AG09309 (cell line): ENCODE data around the gene CCDC73.

Experiments
- DNase-seq: peaks from one replicate; pipeline ENCODE4 v3.0.0-alpha.2; 2010; ENCODE audit warnings: low read depth
- H3K4me3 ChIP-seq: 2 replicates; pipeline ENCODE4 v1.5.1; 2011; ENCODE audit warnings: mild to moderate bottlenecking, low read depth, low read length, moderate library complexity; ENCODE audit not compliant: control insufficient read depth
- CTCF ChIP-seq: IDR thresholded peaks from 2 replicates; pipeline ENCODE4 v1.5.1; 2011; ENCODE audit warnings: mild to moderate bottlenecking, low read depth, low read length, inconsistent platforms; ENCODE audit not compliant: insufficient read depth, control insufficient read depth; ENCODE audit errors: missing control alignments

Gene CCDC73

GRCh38 chr11:32794439-32794838 is at the start of gene CCDC73:
CCDC73 (minus strand) TSS chr11:32794662; CDS start chr11:32760243, 34,419 bp downstream.
- no peak for TF ChIP-seq CTCF
- H3K4me3 ChIP-seq: no peak within 1 kb of the TSS
- DNase-seq: no peak

- no peak for TF ChIP-seq CTCF
- no peak overlapping the region for H3K4me3 ChIP-seq
- no peak for DNase-seq
Measured at GRCh38 chr11:32843544-32843943, 49.1 kb upstream of the CCDC73 start.

- no peak for DNase-seq
- no peak overlapping the region for H3K4me3 ChIP-seq
- no peak for TF ChIP-seq CTCF
Measured at GRCh38 chr11:32840587-32840986, 46.1 kb upstream of the CCDC73 start.

- no peak for DNase-seq
- no peak for TF ChIP-seq CTCF
- H3K4me3 ChIP-seq: no peak overlapping the region
Measured at GRCh38 chr11:32839308-32839707, 44.8 kb upstream of the CCDC73 start.

- no peak for DNase-seq
- H3K4me3 ChIP-seq: no peak overlapping the region
- no peak for TF ChIP-seq CTCF
Measured at GRCh38 chr11:32838505-32839274, 44.2 kb upstream of the CCDC73 start.

- no peak for TF ChIP-seq CTCF
- no peak for DNase-seq
- H3K4me3 ChIP-seq: no peak overlapping the region
Measured at GRCh38 chr11:32836946-32837345, 42.5 kb upstream of the CCDC73 start.
